ENCODE measurements around the gene USP1. TPM values are rescaled to one million over a fixed set of nuclear protein-coding genes. Genes with fewer than 3 reads are reported as not detected.

Gene USP1
- total and polyA plus RNA-seq, 10 of the 15 experiments (the other 5 are each of a cell fraction or from before 2014, with no cell fraction given): 25.6 to 77.9 (median 48.1) TPM

- ATAC-seq: no peak
- H3K36me3 ChIP-seq (ENCODE audit: control insufficient read depth in 2 of 2, insufficient read depth in 2 of 2, low read length in 1 of 2): no peaks in the 10 kb centered on the region
- in situ Hi-C loops (cut with MboI): no loop called here
- POLR2A ChIA-PET: interaction anchor here (0.6 kb wide), 1 partner anchor 705 kb away, joined by 3 read pairs; no protein-coding TSS in a partner anchor
- TF ChIP-seq ZNF622 (IDR thresholded peaks at IDR 0.05) (no peak), HDAC6 (IDR thresholded peaks at IDR 0.05; ENCODE audit: unreplicated experiment) (no peak), USF1 (IDR thresholded peaks at IDR 0.05; ENCODE audit: borderline replicate concordance, extremely low read length, insufficient read depth, low read depth, low read length) (no peak), SP1 (IDR thresholded peaks at IDR 0.05; ENCODE audit: low read depth, low read length) (no peak), CHD2 (IDR thresholded peaks at IDR 0.05; ENCODE audit: borderline replicate concordance, low read depth, low read length) (no peak), CREB1 (IDR thresholded peaks at IDR 0.05; ENCODE audit: low read depth) (no peak), CEBPB (IDR thresholded peaks at IDR 0.05; ENCODE audit: borderline replicate concordance in 1 of 2, low read depth in 2 of 2, low read length in 2 of 2) (no peak)
- H4K20me1 ChIP-seq (ENCODE audit: control insufficient read depth, insufficient read depth): no peaks in the 10 kb centered on the region
- 4% methylated on average over 3 of the region's 3 CpGs for WGBS (ENCODE audit: insufficient coverage, insufficient replicate concordance, low lambda C conversion rate, missing lambda C conversion rate)
- intact Hi-C loops (cut with micrococcal nuclease; ENCODE audit: unreplicated experiment): no loop called here
- H3K9ac ChIP-seq (ENCODE audit: control insufficient read depth, insufficient read depth, low read length): no peak overlapping the region
- FAIRE-seq: no peak
- H3K4me3 ChIP-seq: no peak overlapping the region
- RAD21 ChIA-PET (ENCODE audit: unreplicated experiment): no interaction called here
- no peak overlapping the region for H2AFZ ChIP-seq (ENCODE audit: control insufficient read depth, low read depth, low read length)
- CTCF ChIA-PET: interaction anchor here (1.0 to 1.5 kb wide), 5 partner anchors 9 to 510 kb away, joined by 3 to 4 read pairs (median 3); no protein-coding TSS in a partner anchor
- no peaks in the 10 kb centered on the region for H3K79me2 ChIP-seq (ENCODE audit: control insufficient read depth, insufficient read depth, low read length)
- H3K27ac ChIP-seq (ENCODE audit: control insufficient read depth, insufficient read depth): no peak overlapping the region
- no peaks in the 10 kb centered on the region for H3K4me1 ChIP-seq (ENCODE audit: control insufficient read depth, insufficient read depth, low read length)
- DNase-seq (ENCODE audit: low read depth, low spot score): no peak
- no peaks in the 10 kb centered on the region for H3K27me3 ChIP-seq (replicated peaks in 1 of 2; ENCODE audit: control insufficient read depth in 2 of 2, insufficient read depth in 2 of 2, low read length in 1 of 2)
- SMC1A ChIA-PET (ENCODE audit: uncharacterized antibody, unreplicated experiment): interaction anchor here (1.7 kb wide), 1 partner anchor 10 kb away, joined by 6 read pairs; no protein-coding TSS in a partner anchor
- no peaks in the 10 kb centered on the region for H3K9me3 ChIP-seq (replicated peaks; ENCODE audit: control insufficient read depth, insufficient read depth, low read length)
- no TSS peak for BruUV-seq (replicated peaks)
- no peak overlapping the region for H3K4me2 ChIP-seq (ENCODE audit: control insufficient read depth, insufficient read depth)
Measured at GRCh38 chr1:62426237-62426636, 10.6 kb upstream of the USP1 start.

GRCh38 chr1:62426794-62427193 lies 10.1 kb upstream of the USP1 start:
- no peaks in the 10 kb centered on the region for H3K79me2 ChIP-seq (ENCODE audit: control insufficient read depth, insufficient read depth, low read length)
- ChIA-PET SMC1A (ENCODE audit: uncharacterized antibody, unreplicated experiment) (interaction anchor here (1.0 kb wide), 1 partner anchor 9 kb away, joined by 3 read pairs; no protein-coding TSS in a partner anchor), POLR2A (no interaction called here), RAD21 (ENCODE audit: unreplicated experiment) (no interaction called here), CTCF (interaction anchor here (1.4 kb wide), 1 partner anchor 10 kb away, joined by 4 read pairs; no protein-coding TSS in a partner anchor)
- ATAC-seq (no peak), DNase-seq (ENCODE audit: low read depth, low spot score) (no peak), FAIRE-seq (no peak)
- no peak overlapping the region for H2AFZ ChIP-seq (ENCODE audit: control insufficient read depth, low read depth, low read length)
- H3K27me3 ChIP-seq (replicated peaks in 1 of 2; ENCODE audit: control insufficient read depth in 2 of 2, insufficient read depth in 2 of 2, low read length in 1 of 2): no peaks in the 10 kb centered on the region
- H3K27ac ChIP-seq (ENCODE audit: control insufficient read depth, insufficient read depth): no peak overlapping the region
- no peak overlapping the region for H3K9ac ChIP-seq (ENCODE audit: control insufficient read depth, insufficient read depth, low read length)
- no peak overlapping the region for H3K4me3 ChIP-seq
- BruUV-seq (replicated peaks): no TSS peak
- H3K4me2 ChIP-seq (ENCODE audit: control insufficient read depth, insufficient read depth): no peak overlapping the region
- no peaks in the 10 kb centered on the region for H3K9me3 ChIP-seq (replicated peaks; ENCODE audit: control insufficient read depth, insufficient read depth, low read length)
- intact Hi-C loops (cut with micrococcal nuclease; ENCODE audit: unreplicated experiment) (no loop called here), in situ Hi-C loops (cut with MboI) (no loop called here)
- H4K20me1 ChIP-seq (ENCODE audit: control insufficient read depth, insufficient read depth): no peaks in the 10 kb centered on the region
- WGBS (ENCODE audit: insufficient coverage, insufficient replicate concordance, low lambda C conversion rate, missing lambda C conversion rate): 94% methylated on average over 1 of the region's 1 CpG
- H3K4me1 ChIP-seq (ENCODE audit: control insufficient read depth, insufficient read depth, low read length): no peaks in the 10 kb centered on the region
- H3K36me3 ChIP-seq (ENCODE audit: control insufficient read depth in 2 of 2, insufficient read depth in 2 of 2, low read length in 1 of 2): no peaks in the 10 kb centered on the region
- no peak for TF ChIP-seq ZNF24 (IDR thresholded peaks at IDR 0.05)
- no peak for TF ChIP-seq CEBPZ (IDR thresholded peaks at IDR 0.05; ENCODE audit: low read depth, low read length)
- TF ChIP-seq ATF2 (IDR thresholded peaks at IDR 0.05; ENCODE audit: low read length): no peak
- TF ChIP-seq YY1 (IDR thresholded peaks at IDR 0.05; ENCODE audit: low read depth, low read length): no peak
- TF ChIP-seq NR2C2 (IDR thresholded peaks at IDR 0.05; ENCODE audit: borderline replicate concordance, control insufficient read depth, insufficient read length, low read depth): no peak
- no peak for TF ChIP-seq NFXL1 (IDR thresholded peaks at IDR 0.05; ENCODE audit: borderline replicate concordance)
